Measurements from ENCODE around the gene PLXDC2. TPM values are rescaled to one million over a fixed set of nuclear protein-coding genes. Genes with fewer than 3 reads are reported as not detected.

PLXDC2 gene
- total and polyA plus RNA-seq, 4 donors, result 11.8 to 99.6 (median 40.8) TPM

DNA sequence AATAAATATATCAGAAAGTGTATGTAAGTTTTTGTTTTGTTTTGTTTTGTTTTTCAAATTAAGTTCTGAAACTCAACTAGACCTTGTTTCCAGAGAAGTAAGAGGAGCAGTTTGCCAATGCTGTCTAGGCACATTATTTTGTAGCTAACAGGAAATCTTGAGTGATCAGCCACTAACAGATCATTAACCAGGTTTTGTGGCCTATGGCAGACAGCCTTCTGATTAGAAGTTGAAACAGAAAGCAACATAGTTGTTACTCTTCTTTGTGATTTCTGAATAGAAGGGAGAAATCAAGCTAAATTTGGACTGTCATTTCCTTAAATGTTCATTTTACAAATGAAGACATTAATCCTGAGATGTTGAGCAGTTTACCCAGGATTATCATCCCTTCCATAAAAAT lies 142.6 kb downstream of the PLXDC2 start:
- H3K4me3 ChIP-seq, result no peak overlapping the region
- H3K9me3 ChIP-seq (ENCODE audit: control insufficient read depth in 4 of 4, insufficient read depth in 3 of 4, low read length in 3 of 4), result no peaks in the 10 kb centered on the region
- ATAC-seq (ENCODE audit: insufficient read depth, low FRiP score), result no peak
- H3K9ac ChIP-seq (ENCODE audit: insufficient read depth in 1 of 2, low read length in 2 of 2), result no peak overlapping the region
- peak in 1 of 3 donors; percentile 46 for DNase-seq
- H3K4me1 ChIP-seq (ENCODE audit: control insufficient read depth in 5 of 5, insufficient read depth in 5 of 5, low read length in 5 of 5), result peaks cover 0 to 36% (median 8%) of the 10 kb centered on the region in 5 donors
- H3K36me3 ChIP-seq (ENCODE audit: control insufficient read depth in 4 of 4, insufficient read depth in 4 of 4, low read length in 4 of 4), result peaks cover 0 to 2% (median 0%) of the 10 kb centered on the region in 4 donors
- TF ChIP-seq, protein P1, sequence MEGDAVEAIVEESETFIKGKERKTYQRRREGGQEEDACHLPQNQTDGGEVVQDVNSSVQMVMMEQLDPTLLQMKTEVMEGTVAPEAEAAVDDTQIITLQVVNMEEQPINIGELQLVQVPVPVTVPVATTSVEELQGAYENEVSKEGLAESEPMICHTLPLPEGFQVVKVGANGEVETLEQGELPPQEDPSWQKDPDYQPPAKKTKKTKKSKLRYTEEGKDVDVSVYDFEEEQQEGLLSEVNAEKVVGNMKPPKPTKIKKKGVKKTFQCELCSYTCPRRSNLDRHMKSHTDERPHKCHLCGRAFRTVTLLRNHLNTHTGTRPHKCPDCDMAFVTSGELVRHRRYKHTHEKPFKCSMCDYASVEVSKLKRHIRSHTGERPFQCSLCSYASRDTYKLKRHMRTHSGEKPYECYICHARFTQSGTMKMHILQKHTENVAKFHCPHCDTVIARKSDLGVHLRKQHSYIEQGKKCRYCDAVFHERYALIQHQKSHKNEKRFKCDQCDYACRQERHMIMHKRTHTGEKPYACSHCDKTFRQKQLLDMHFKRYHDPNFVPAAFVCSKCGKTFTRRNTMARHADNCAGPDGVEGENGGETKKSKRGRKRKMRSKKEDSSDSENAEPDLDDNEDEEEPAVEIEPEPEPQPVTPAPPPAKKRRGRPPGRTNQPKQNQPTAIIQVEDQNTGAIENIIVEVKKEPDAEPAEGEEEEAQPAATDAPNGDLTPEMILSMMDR (IDR thresholded peaks at IDR 0.05; ENCODE audit: control extremely low read depth, extremely low read depth), result no peak
- H3K27ac ChIP-seq (ENCODE audit: low read depth in 1 of 2, low read length in 1 of 2), result no peak overlapping the region
- no peaks in the 10 kb centered on the region for H3K27me3 ChIP-seq (ENCODE audit: control insufficient read depth in 3 of 3, insufficient read depth in 3 of 3, low read length in 2 of 3)

DNA sequence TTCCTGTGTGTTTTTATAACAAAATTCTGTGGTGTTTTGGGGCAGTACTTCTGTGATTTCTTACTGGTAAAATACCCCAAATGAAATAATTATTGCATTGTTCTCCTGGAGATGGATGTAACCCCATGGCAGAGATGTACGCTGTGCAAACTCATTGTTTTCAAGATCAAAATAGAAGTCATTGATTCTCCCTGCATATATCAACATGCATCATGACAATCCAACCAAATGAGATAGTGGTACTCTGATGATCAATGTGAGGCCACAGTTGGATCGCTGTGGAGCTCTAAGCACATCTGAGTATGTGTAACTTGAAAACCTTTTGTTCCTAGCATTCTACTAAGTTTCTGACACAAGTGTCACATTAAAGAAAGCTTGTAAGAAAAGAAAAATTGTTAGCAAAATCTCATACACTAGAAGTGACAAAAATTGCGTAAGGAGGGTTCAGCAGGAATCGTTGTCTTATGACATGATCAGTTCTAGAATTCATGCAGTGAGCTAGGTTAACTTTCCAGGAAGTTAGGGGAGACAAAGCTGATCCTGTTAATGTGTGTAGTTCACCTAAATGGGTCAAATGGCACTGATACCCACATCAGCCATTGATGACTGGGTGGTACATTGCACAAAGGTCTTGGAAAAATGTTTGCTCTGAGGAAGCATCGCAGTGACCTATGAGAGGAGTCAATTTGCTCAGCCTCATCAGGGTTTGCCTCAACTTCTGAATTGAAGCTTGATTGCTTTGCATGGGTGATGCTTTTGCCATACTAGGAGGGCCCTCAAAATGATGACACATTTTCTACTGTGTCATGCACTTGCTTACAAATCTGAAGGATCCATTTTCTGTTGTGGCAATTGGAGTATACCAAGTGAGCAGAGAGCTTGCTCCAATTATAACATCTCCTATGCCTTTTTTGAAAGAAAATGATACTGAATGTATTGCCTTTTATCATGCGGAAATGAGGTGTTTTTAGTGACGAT lies 145.1 kb downstream of the PLXDC2 start:
- WGBS, 2 donors, result 86% methylated on average over 7 of the region's 7 CpGs
- DNase-seq (no peak), ATAC-seq (ENCODE audit: insufficient read depth, low FRiP score) (no peak)
- Histone ChIP-seq H3K27me3 (ENCODE audit: control insufficient read depth in 3 of 3, insufficient read depth in 3 of 3, low read length in 2 of 3) (no peaks in the 10 kb centered on the region), H3K27ac (ENCODE audit: low read depth in 1 of 2, low read length in 1 of 2) (peak overlapping the region in 1 of 2 donors; percentile 22), H3K4me3 (no peak overlapping the region), H3K9ac (ENCODE audit: insufficient read depth in 1 of 2, low read length in 2 of 2) (no peak overlapping the region), H3K9me3 (ENCODE audit: control insufficient read depth in 4 of 4, insufficient read depth in 3 of 4, low read length in 3 of 4) (no peaks in the 10 kb centered on the region), H3K36me3 (ENCODE audit: control insufficient read depth in 4 of 4, insufficient read depth in 4 of 4, low read length in 4 of 4) (no peaks in the 10 kb centered on the region), H3K4me1 (ENCODE audit: control insufficient read depth in 5 of 5, insufficient read depth in 5 of 5, low read length in 5 of 5) (peaks cover 0 to 34% (median 10%) of the 10 kb centered on the region in 5 donors)
- TF ChIP-seq, protein P1 (IDR thresholded peaks at IDR 0.05; ENCODE audit: control extremely low read depth, extremely low read depth), result no peak

DNA sequence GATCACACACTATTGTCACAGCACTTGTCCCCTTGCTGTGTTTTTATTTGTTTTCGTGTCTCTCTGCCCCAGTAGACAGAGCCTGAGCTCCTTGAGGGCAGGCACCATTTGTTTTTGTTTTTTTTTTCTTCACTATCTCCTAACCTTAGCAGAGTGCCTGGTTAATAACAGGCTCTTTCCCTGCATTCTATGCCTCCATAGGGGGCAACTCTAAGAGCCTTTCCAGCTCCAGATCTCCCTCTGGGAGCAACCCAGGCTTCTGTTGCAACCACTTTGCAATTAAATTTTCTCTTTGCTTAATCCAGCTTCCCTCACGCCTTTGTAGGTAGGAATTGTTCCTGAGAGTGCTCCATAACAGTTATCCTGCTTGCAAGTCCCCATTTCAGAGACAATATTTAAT lies 148.4 kb downstream of the PLXDC2 start:
- no peaks in the 10 kb centered on the region for H3K9me3 ChIP-seq (ENCODE audit: control insufficient read depth in 4 of 4, insufficient read depth in 3 of 4, low read length in 3 of 4)
- no peak for ATAC-seq (ENCODE audit: insufficient read depth, low FRiP score)
- H3K4me1 ChIP-seq (ENCODE audit: control insufficient read depth in 5 of 5, insufficient read depth in 5 of 5, low read length in 5 of 5), result peaks cover 0 to 34% (median 8%) of the 10 kb centered on the region in 5 donors
- no peak overlapping the region for H3K9ac ChIP-seq (ENCODE audit: insufficient read depth in 1 of 2, low read length in 2 of 2)
- peaks cover 0 to 2% (median 0%) of the 10 kb centered on the region in 4 donors for H3K36me3 ChIP-seq (ENCODE audit: control insufficient read depth in 4 of 4, insufficient read depth in 4 of 4, low read length in 4 of 4)
- TF ChIP-seq, protein P1 (IDR thresholded peaks at IDR 0.05; ENCODE audit: control extremely low read depth, extremely low read depth), result no peak
- H3K27ac ChIP-seq (ENCODE audit: low read depth in 1 of 2, low read length in 1 of 2), result no peak overlapping the region
- no peak for DNase-seq
- WGBS, 2 donors, result 87 to 94% methylated on average over 2 of the region's 2 CpGs
- H3K4me3 ChIP-seq, result no peak overlapping the region
- no peaks in the 10 kb centered on the region for H3K27me3 ChIP-seq (ENCODE audit: control insufficient read depth in 3 of 3, insufficient read depth in 3 of 3, low read length in 2 of 3)

All from lung (tissue), 12 donors.